Naive thymus-derived CD4-positive, alpha-beta T cell (primary cell): Measurements from ENCODE around the gene SS18L1. TPM values are rescaled to one million over a fixed set of nuclear protein-coding genes. Genes with fewer than 3 reads are reported as not detected.
A peak's percentile ranks its signal among the peaks of the same experiment; 100 is the strongest.

Source experiments
- ATAC-seq: fragments of 150-1000 bp; cut with Tn5 transposase; 2 replicates; pipeline ENCODE4 v1.10.0; 2021; ENCODE audit warnings: mild to moderate bottlenecking, moderate library complexity
- CTCF ChIA-PET: fragments of 350-600 bp; sonication (Branson Sonifier 250); formaldehyde crosslinking; loops from one replicate; lab custom pipeline; 2021; ENCODE audit warnings: antibody characterized with exemption; lab: Charles Lee
- POLR2A ChIA-PET: fragments of 350-600 bp; sonication (Branson Sonifier 250); formaldehyde crosslinking; loops from one replicate; lab custom pipeline; 2021; ENCODE audit warnings: antibody characterized with exemption, inconsistent platforms; lab: Charles Lee
- DNase-seq, 9 donors: peaks; one replicate each; pipeline versions ENCODE4 v3.0.0 to v3.0.0-alpha.2; 2020 to 2022; ENCODE audit warnings: mixed read lengths in 1 of 9
- H3K27ac ChIP-seq: one replicate; pipeline ENCODE4 v1.7.0; 2013; ENCODE audit warnings: mild to moderate bottlenecking, low read depth, low read length, moderate library complexity
- H3K27me3 ChIP-seq, 2 donors: one replicate each; pipeline ENCODE4 v1.7.0; 2013; ENCODE audit warnings: low read length in 2 of 2, mild to moderate bottlenecking in 2 of 2, moderate library complexity in 2 of 2; ENCODE audit not compliant: control insufficient read depth in 2 of 2, insufficient read depth in 2 of 2
- H3K36me3 ChIP-seq, 3 experiments: 1 replicate in 2 of 3; 2 replicates in 1 of 3; pipeline ENCODE4 v1.7.0; 2013; ENCODE audit warnings: low read length in 3 of 3, mild to moderate bottlenecking in 3 of 3, moderate library complexity in 1 of 3; ENCODE audit not compliant: insufficient read depth in 3 of 3, control insufficient read depth in 2 of 3
- H3K4me1 ChIP-seq, 2 donors: one replicate each; pipeline ENCODE4 v1.7.0; 2013; ENCODE audit warnings: low read length in 2 of 2, mild to moderate bottlenecking in 2 of 2, moderate library complexity in 1 of 2; ENCODE audit not compliant: control insufficient read depth in 2 of 2, insufficient read depth in 2 of 2
- H3K4me3 ChIP-seq: 2 replicates; pipeline ENCODE4 v1.7.0; 2013; ENCODE audit warnings: mild to moderate bottlenecking, low read length
- H3K9me3 ChIP-seq, 3 experiments: 1 replicate in 2 of 3; 2 replicates in 1 of 3; pipeline ENCODE4 v1.7.0; 2013; ENCODE audit warnings: low read length in 3 of 3; ENCODE audit not compliant: control insufficient read depth in 2 of 3
- H3K27ac Mint-ChIP-seq, 9 donors: one replicate each; pipeline ENCODE4 v1.8.0; 2020 to 2022; ENCODE audit warnings: mixed read lengths in 9 of 9, mild to moderate bottlenecking in 8 of 9, moderate library complexity in 5 of 9, inconsistent platforms in 2 of 9
- H3K27me3 Mint-ChIP-seq, 5 donors: one replicate each; pipeline ENCODE4 v1.8.0; 2021 to 2022; ENCODE audit warnings: mixed read lengths in 5 of 5, mild to moderate bottlenecking in 1 of 5
- H3K36me3 Mint-ChIP-seq, 5 donors: one replicate each; pipeline ENCODE4 v1.8.0; 2020 to 2022; ENCODE audit warnings: mixed read lengths in 5 of 5, mild to moderate bottlenecking in 3 of 5, inconsistent platforms in 1 of 5
- H3K4me1 Mint-ChIP-seq, 7 donors: one replicate each; pipeline ENCODE4 v1.8.0; 2020 to 2022; ENCODE audit warnings: mixed read lengths in 7 of 7, mild to moderate bottlenecking in 3 of 7, inconsistent platforms in 1 of 7
- H3K4me3 Mint-ChIP-seq, 10 donors: one replicate each; pipeline ENCODE4 v1.8.0; 2020 to 2022; ENCODE audit warnings: mild to moderate bottlenecking in 10 of 10, mixed read lengths in 10 of 10, moderate library complexity in 6 of 10, inconsistent platforms in 2 of 10
- H3K9me3 Mint-ChIP-seq, 11 donors: one replicate each; pipeline ENCODE4 v1.8.0; 2020 to 2022; ENCODE audit warnings: mixed read lengths in 11 of 11, mild to moderate bottlenecking in 4 of 11, inconsistent platforms in 1 of 11, moderate library complexity in 1 of 11
- intact Hi-C, 2 donors: fragments of 100-400 bp; cut with micrococcal nuclease; formaldehyde crosslinking; loops; one replicate each; pipeline ENCODE4 v1.15.1; 2023
- polyA plus RNA-seq, 2 donors: library from polyadenylated mRNA; unstranded; fragments of 300-500 nt; fragmentation: Illumina TruSeq; gene quantifications; one replicate each; pipeline ENCODE4 v1.2.3, GENCODE V29; 2021
- total RNA-seq, 6 experiments: library from RNA in 5 of 6; stranded (reverse) in 5 of 6; gene quantifications; 1 replicate in 5 of 6; 2 replicates in 1 of 6; pipeline ENCODE4 v1.2.3 and lab custom pipeline; 2021 to 2026

SS18L1 gene
- total and polyA plus RNA-seq, 7 experiments from 2014 or later, result 0.47 to 26.7 (median 22.4) TPM

- peaks cover 0 to 64% (median 7%) of the 10 kb centered on the region in 3 experiments for H3K36me3 ChIP-seq
- H3K27ac ChIP-seq, result no peak overlapping the region
- H3K9me3 ChIP-seq, result no peaks in the 10 kb centered on the region
- H3K27me3 ChIP-seq, result no peaks in the 10 kb centered on the region
- Mint-ChIP-seq H3K4me3 (no peak overlapping the region), H3K27ac (no peak overlapping the region), H3K36me3 (peaks cover 9 to 39% (median 14%) of the 10 kb centered on the region in 5 donors), H3K4me1 (peaks cover 0 to 2% (median 0%) of the 10 kb centered on the region in 7 donors), H3K27me3 (no peaks in the 10 kb centered on the region), H3K9me3 (no peaks in the 10 kb centered on the region)
- no peak for ATAC-seq
- POLR2A ChIA-PET, result no interaction called here
- DNase-seq, result no peak
- CTCF ChIA-PET, result no interaction called here
- no peak overlapping the region for H3K4me3 ChIP-seq
- intact Hi-C loops, result no loop called here
- no peaks in the 10 kb centered on the region for H3K4me1 ChIP-seq
Observed at GRCh38 chr20:62196286-62196685, 52.7 kb downstream of the SS18L1 start.

- intact Hi-C loops, result no loop called here
- Mint-ChIP-seq H3K36me3 (peaks cover 9 to 45% (median 18%) of the 10 kb centered on the region in 5 donors), H3K4me1 (peaks cover 0 to 2% (median 0%) of the 10 kb centered on the region in 7 donors), H3K27ac (no peak overlapping the region), H3K4me3 (no peak overlapping the region), H3K9me3 (no peaks in the 10 kb centered on the region), H3K27me3 (no peaks in the 10 kb centered on the region)
- DNase-seq (no peak), ATAC-seq (no peak)
- Histone ChIP-seq H3K27me3 (no peaks in the 10 kb centered on the region), H3K9me3 (no peaks in the 10 kb centered on the region), H3K4me3 (no peak overlapping the region), H3K36me3 (peaks cover 0 to 70% (median 7%) of the 10 kb centered on the region in 3 experiments), H3K27ac (no peak overlapping the region), H3K4me1 (no peaks in the 10 kb centered on the region)
- POLR2A ChIA-PET, result no interaction called here
- CTCF ChIA-PET, result no interaction called here
Observed at GRCh38 chr20:62197311-62197710, 53.7 kb downstream of the SS18L1 start.

- peaks cover 0 to 2% (median 0%) of the 10 kb centered on the region in 7 donors for H3K4me1 Mint-ChIP-seq
- no peaks in the 10 kb centered on the region for H3K27me3 Mint-ChIP-seq
- ChIA-PET POLR2A (no interaction called here), CTCF (no interaction called here)
- H3K4me3 Mint-ChIP-seq, result no peak overlapping the region
- intact Hi-C loops, result no loop called here
- Histone ChIP-seq H3K36me3 (peaks cover 0 to 69% (median 7%) of the 10 kb centered on the region in 3 experiments), H3K27ac (no peak overlapping the region), H3K9me3 (no peaks in the 10 kb centered on the region), H3K27me3 (no peaks in the 10 kb centered on the region), H3K4me3 (no peak overlapping the region), H3K4me1 (no peaks in the 10 kb centered on the region)
- no peak overlapping the region for H3K27ac Mint-ChIP-seq
- no peak for ATAC-seq
- no peak for DNase-seq
- H3K36me3 Mint-ChIP-seq, result peaks cover 9 to 45% (median 18%) of the 10 kb centered on the region in 5 donors
- no peaks in the 10 kb centered on the region for H3K9me3 Mint-ChIP-seq
Observed at GRCh38 chr20:62197801-62198200, 54.2 kb downstream of the SS18L1 start.

GRCh38 chr20:62198496-62198895, 54.9 kb downstream of the SS18L1 start:
- Histone ChIP-seq H3K4me1 (no peaks in the 10 kb centered on the region), H3K36me3 (peaks cover 0 to 69% (median 7%) of the 10 kb centered on the region in 3 experiments), H3K4me3 (no peak overlapping the region), H3K27me3 (no peaks in the 10 kb centered on the region), H3K9me3 (no peaks in the 10 kb centered on the region), H3K27ac (no peak overlapping the region)
- DNase-seq (no peak), ATAC-seq (no peak)
- H3K27ac Mint-ChIP-seq, result no peak overlapping the region
- peaks cover 0 to 2% (median 0%) of the 10 kb centered on the region in 7 donors for H3K4me1 Mint-ChIP-seq
- POLR2A ChIA-PET, result no interaction called here
- no peaks in the 10 kb centered on the region for H3K9me3 Mint-ChIP-seq
- no peaks in the 10 kb centered on the region for H3K27me3 Mint-ChIP-seq
- no peak overlapping the region for H3K4me3 Mint-ChIP-seq
- intact Hi-C loops, result no loop called here
- peaks cover 9 to 44% (median 23%) of the 10 kb centered on the region in 5 donors for H3K36me3 Mint-ChIP-seq
- CTCF ChIA-PET, result no interaction called here

- Histone ChIP-seq H3K4me3 (no peak overlapping the region), H3K36me3 (peaks cover 0 to 70% (median 7%) of the 10 kb centered on the region in 3 experiments), H3K27me3 (no peaks in the 10 kb centered on the region), H3K27ac (no peak overlapping the region), H3K4me1 (no peaks in the 10 kb centered on the region), H3K9me3 (no peaks in the 10 kb centered on the region)
- H3K27ac Mint-ChIP-seq, result no peak overlapping the region
- no peak for DNase-seq
- ChIA-PET CTCF (no interaction called here), POLR2A (no interaction called here)
- H3K27me3 Mint-ChIP-seq, result no peaks in the 10 kb centered on the region
- H3K4me1 Mint-ChIP-seq, result peaks cover 0 to 2% (median 0%) of the 10 kb centered on the region in 7 donors
- no peaks in the 10 kb centered on the region for H3K9me3 Mint-ChIP-seq
- H3K4me3 Mint-ChIP-seq, result no peak overlapping the region
- H3K36me3 Mint-ChIP-seq, result peaks cover 9 to 47% (median 23%) of the 10 kb centered on the region in 5 donors
- no peak for ATAC-seq
- intact Hi-C loops, result no loop called here
Observed at GRCh38 chr20:62198931-62199330, 55.4 kb downstream of the SS18L1 start.

- H3K36me3 Mint-ChIP-seq, result peaks cover 7 to 41% (median 19%) of the 10 kb centered on the region in 5 donors
- DNase-seq, result no peak
- CTCF ChIA-PET, result no interaction called here
Observed at GRCh38 chr20:62200491-62201172, 57.1 kb downstream of the SS18L1 start.

More at GRCh38 chr20:62200491-62201172, 57.1 kb downstream of the SS18L1 start:
- Histone ChIP-seq H3K27ac (no peak overlapping the region), H3K4me3 (no peak overlapping the region), H3K36me3 (peaks cover 0 to 66% (median 7%) of the 10 kb centered on the region in 3 experiments), H3K9me3 (no peaks in the 10 kb centered on the region), H3K27me3 (no peaks in the 10 kb centered on the region), H3K4me1 (no peaks in the 10 kb centered on the region)
- Mint-ChIP-seq H3K27ac (peak overlapping the region in 1 of 9 donors; percentile 36), H3K9me3 (no peaks in the 10 kb centered on the region), H3K27me3 (no peaks in the 10 kb centered on the region), H3K4me3 (no peak overlapping the region), H3K4me1 (peaks cover 0 to 1% (median 0%) of the 10 kb centered on the region in 7 donors)
- no peak for ATAC-seq
- intact Hi-C loops, result no loop called here
- POLR2A ChIA-PET, result no interaction called here
